ENCODE measurements around the gene EHF. TPM values are rescaled to one million over a fixed set of nuclear protein-coding genes. Genes with fewer than 3 reads are reported as not detected.

The EHF gene
- total and polyA plus RNA-seq, 2 of the 13 experiments (the other 11 are each of a cell fraction or from before 2014, with no cell fraction given), result 0.04 to 0.46 TPM

GRCh38 chr11:34654483-34655334 lies 33.8 kb downstream of the EHF start (continued):
- TF ChIP-seq ETS1 (CRISPR knock-in tag; IDR thresholded peaks at IDR 0.05), result no peak
- TF ChIP-seq NFE2L1 (CRISPR knock-in tag; IDR thresholded peaks at IDR 0.05; ENCODE audit: borderline replicate concordance), result no peak
- TF ChIP-seq ZNF280D (CRISPR knock-in tag; IDR thresholded peaks at IDR 0.05), result no peak; the same call in none of the 2 replicates
- TF ChIP-seq TEF (CRISPR knock-in tag; IDR thresholded peaks at IDR 0.05), result peak; percentile 23; the same call in 1 of the 2 replicates
- no peak for TF ChIP-seq SP140L (CRISPR knock-in tag; IDR thresholded peaks at IDR 0.05; ENCODE audit: borderline replicate concordance)
- peak; percentile 94 for TF ChIP-seq SIX1 (CRISPR knock-in tag; IDR thresholded peaks at IDR 0.05; ENCODE audit: borderline replicate concordance)
- TF ChIP-seq ZNF619 (CRISPR knock-in tag; IDR thresholded peaks at IDR 0.05), result no peak
- no peak for TF ChIP-seq ZIK1 (CRISPR knock-in tag; IDR thresholded peaks at IDR 0.05; ENCODE audit: borderline replicate concordance, low read depth)
- TF ChIP-seq TAF15 (IDR thresholded peaks at IDR 0.05; ENCODE audit: low read depth, low read length, poor library complexity, severe bottlenecking), result no peak
- TF ChIP-seq SP1 (IDR thresholded peaks at IDR 0.05), result no peak
- TF ChIP-seq SP1 (CRISPR knock-in tag; IDR thresholded peaks at IDR 0.05), result no peak
- no peak for TF ChIP-seq GTF2F1 (IDR thresholded peaks at IDR 0.05; ENCODE audit: low read length)
- peak; percentile 98 for TF ChIP-seq ARID5B (CRISPR knock-in tag; IDR thresholded peaks at IDR 0.05)
- TF ChIP-seq, protein P1, sequence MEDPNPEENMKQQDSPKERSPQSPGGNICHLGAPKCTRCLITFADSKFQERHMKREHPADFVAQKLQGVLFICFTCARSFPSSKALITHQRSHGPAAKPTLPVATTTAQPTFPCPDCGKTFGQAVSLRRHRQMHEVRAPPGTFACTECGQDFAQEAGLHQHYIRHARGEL (CRISPR knock-in tag; IDR thresholded peaks at IDR 0.05), result no peak
- no peak; the same call in 1 of the 2 replicates for TF ChIP-seq NR1H2 (CRISPR knock-in tag; IDR thresholded peaks at IDR 0.05; ENCODE audit: borderline replicate concordance, low read depth)
- TF ChIP-seq THAP11 (CRISPR knock-in tag; IDR thresholded peaks at IDR 0.05), result peak; percentile 83
- no peak for TF ChIP-seq NONO (IDR thresholded peaks at IDR 0.05)
- peak; percentile 94 for TF ChIP-seq NONO (CRISPR knock-in tag; conservative IDR thresholded peaks at IDR 0.05)
- peak; percentile 93 for TF ChIP-seq TBL1XR1 (IDR thresholded peaks at IDR 0.05; ENCODE audit: borderline replicate concordance, low read length, partially characterized antibody)
- peak; percentile 68 for TF ChIP-seq ZBTB38 (CRISPR knock-in tag; IDR thresholded peaks at IDR 0.05)
- TF ChIP-seq SIN3B (IDR thresholded peaks at IDR 0.05; ENCODE audit: low read length), result no peak

Data from HepG2 (cell line).